HepG2 (cell line): Measurements from ENCODE around the gene UROD. TPM values are rescaled to one million over a fixed set of nuclear protein-coding genes. Genes with fewer than 3 reads are reported as not detected.

ENCODE experiments used
- ZNF337 ChIP-seq: sonication (generic); formaldehyde crosslinking; IDR thresholded peaks from 2 replicates; pipeline ENCODE4 v1.5.1; 2020; ENCODE audit warnings: missing genetic modification reagents, low read depth, mild to moderate bottlenecking, borderline replicate concordance
- polyA plus RNA-seq, 8 experiments: library from polyadenylated mRNA; depleted of rRNA in 3 of 8; stranded (reverse) in 7 of 8; unstranded in 1 of 8; fragments of >200 nt; fragmentation: Illumina TruSeq in 4 of 8; extraction: Trizol in 4 of 8; gene quantifications; 2 replicates each; pipeline versions ENCODE4 v1.2.1 to v1.2.3, GENCODE V29; 2011 to 2016; ENCODE audit warnings: low read depth in 4 of 8, missing spikeins in 1 of 8, mixed read lengths in 1 of 8; ENCODE audit not compliant: insufficient read depth in 1 of 8
- total RNA-seq, 5 experiments: library from RNA; depleted of rRNA; stranded (reverse); fragments of >200 nt; fragmentation: Illumina TruSeq; extraction: Trizol; gene quantifications; 2 replicates each; pipeline ENCODE4 v1.2.3, GENCODE V29; 2016; ENCODE audit warnings: low read depth in 1 of 5
- TF ChIP-seq, protein P1 (sequence below): sonication (generic); formaldehyde crosslinking; IDR thresholded peaks from one replicate; pipeline ENCODE4 v1.5.1; 2020; ENCODE audit warnings: mild to moderate bottlenecking, missing genetic modification reagents; ENCODE audit errors: not compliant biosample characterization
- TF ChIP-seq, protein P2 (sequence below): sonication (generic); formaldehyde crosslinking; IDR thresholded peaks from 2 replicates; pipeline ENCODE4 v1.4.0; 2020; ENCODE audit warnings: missing genetic modification reagents

The UROD gene
- total and polyA plus RNA-seq, 2 of the 13 experiments (the other 11 are each of a cell fraction or from before 2014, with no cell fraction given): 162 to 171 TPM

DNA sequence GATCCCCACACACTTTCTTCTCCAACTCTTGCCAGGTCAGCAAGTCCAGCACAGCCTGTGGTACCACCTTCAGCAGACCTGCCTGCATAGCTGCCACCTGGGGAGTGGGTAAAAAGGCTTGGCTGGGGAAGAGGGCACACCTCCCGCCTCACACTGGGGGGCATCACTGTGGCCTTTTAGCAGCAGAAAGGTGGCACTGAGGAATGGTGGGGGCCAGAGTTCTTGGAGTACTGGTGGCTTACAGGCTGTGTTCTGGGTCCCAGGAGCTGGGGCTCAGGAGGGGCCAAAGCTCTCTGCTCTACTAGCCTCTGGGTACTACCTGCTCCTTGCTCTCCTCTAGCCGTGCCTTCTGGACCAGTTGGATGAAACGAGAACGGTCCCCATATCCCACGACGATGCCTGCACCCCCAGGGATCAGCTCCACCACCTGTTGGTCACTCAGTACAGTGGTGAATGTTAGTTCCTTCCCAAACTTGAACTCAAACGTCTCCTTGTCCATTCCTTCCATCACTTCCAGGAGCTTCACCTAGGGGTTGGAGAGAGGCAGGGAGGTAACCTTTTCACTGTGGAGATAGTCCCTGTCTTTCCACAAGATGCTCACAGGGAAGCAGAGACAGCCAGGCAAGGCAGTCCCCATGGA, 7.7 kb upstream of the UROD start (continued):
- TF ChIP-seq, protein P1, sequence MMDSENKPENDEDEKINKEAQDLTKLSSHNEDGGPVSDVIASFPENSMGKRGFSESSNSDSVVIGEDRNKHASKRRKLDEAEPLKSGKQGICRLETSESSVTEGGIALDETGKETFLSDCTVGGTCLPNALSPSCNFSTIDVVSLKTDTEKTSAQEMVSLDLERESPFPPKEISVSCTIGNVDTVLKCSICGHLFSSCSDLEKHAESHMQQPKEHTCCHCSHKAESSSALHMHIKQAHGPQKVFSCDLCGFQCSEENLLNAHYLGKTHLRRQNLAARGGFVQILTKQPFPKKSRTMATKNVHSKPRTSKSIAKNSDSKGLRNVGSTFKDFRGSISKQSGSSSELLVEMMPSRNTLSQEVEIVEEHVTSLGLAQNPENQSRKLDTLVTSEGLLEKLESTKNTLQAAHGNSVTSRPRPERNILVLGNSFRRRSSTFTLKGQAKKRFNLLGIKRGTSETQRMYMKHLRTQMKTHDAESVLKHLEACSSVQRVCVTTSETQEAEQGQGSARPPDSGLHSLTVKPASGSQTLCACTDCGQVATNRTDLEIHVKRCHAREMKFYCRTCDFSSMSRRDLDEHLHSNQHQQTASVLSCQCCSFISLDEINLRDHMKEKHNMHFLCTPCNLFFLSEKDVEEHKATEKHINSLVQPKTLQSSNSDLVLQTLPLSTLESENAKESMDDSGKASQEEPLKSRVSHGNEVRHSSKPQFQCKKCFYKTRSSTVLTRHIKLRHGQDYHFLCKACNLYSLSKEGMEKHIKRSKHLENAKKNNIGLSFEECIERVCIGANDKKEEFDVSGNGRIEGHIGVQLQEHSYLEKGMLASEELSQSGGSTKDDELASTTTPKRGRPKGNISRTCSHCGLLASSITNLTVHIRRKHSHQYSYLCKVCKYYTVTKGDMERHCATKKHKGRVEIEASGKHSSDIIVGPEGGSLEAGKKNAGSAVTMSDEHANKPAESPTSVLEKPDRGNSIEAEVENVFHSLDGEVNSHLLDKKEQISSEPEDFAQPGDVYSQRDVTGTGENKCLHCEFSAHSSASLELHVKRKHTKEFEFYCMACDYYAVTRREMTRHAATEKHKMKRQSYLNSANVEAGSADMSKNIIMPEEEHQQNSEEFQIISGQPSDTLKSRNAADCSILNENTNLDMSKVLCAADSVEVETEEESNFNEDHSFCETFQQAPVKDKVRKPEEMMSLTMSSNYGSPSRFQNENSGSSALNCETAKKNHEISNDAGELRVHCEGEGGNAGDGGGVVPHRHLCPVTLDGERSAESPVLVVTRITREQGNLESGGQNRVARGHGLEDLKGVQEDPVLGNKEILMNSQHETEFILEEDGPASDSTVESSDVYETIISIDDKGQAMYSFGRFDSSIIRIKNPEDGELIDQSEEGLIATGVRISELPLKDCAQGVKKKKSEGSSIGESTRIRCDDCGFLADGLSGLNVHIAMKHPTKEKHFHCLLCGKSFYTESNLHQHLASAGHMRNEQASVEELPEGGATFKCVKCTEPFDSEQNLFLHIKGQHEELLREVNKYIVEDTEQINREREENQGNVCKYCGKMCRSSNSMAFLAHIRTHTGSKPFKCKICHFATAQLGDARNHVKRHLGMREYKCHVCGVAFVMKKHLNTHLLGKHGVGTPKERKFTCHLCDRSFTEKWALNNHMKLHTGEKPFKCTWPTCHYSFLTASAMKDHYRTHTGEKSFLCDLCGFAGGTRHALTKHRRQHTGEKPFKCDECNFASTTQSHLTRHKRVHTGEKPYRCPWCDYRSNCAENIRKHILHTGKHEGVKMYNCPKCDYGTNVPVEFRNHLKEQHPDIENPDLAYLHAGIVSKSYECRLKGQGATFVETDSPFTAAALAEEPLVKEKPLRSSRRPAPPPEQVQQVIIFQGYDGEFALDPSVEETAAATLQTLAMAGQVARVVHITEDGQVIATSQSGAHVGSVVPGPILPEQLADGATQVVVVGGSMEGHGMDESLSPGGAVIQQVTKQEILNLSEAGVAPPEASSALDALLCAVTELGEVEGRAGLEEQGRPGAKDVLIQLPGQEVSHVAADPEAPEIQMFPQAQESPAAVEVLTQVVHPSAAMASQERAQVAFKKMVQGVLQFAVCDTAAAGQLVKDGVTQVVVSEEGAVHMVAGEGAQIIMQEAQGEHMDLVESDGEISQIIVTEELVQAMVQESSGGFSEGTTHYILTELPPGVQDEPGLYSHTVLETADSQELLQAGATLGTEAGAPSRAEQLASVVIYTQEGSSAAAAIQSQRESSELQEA (CRISPR knock-in tag): no peak
- no peak for TF ChIP-seq ZNF337
- TF ChIP-seq, protein P2, sequence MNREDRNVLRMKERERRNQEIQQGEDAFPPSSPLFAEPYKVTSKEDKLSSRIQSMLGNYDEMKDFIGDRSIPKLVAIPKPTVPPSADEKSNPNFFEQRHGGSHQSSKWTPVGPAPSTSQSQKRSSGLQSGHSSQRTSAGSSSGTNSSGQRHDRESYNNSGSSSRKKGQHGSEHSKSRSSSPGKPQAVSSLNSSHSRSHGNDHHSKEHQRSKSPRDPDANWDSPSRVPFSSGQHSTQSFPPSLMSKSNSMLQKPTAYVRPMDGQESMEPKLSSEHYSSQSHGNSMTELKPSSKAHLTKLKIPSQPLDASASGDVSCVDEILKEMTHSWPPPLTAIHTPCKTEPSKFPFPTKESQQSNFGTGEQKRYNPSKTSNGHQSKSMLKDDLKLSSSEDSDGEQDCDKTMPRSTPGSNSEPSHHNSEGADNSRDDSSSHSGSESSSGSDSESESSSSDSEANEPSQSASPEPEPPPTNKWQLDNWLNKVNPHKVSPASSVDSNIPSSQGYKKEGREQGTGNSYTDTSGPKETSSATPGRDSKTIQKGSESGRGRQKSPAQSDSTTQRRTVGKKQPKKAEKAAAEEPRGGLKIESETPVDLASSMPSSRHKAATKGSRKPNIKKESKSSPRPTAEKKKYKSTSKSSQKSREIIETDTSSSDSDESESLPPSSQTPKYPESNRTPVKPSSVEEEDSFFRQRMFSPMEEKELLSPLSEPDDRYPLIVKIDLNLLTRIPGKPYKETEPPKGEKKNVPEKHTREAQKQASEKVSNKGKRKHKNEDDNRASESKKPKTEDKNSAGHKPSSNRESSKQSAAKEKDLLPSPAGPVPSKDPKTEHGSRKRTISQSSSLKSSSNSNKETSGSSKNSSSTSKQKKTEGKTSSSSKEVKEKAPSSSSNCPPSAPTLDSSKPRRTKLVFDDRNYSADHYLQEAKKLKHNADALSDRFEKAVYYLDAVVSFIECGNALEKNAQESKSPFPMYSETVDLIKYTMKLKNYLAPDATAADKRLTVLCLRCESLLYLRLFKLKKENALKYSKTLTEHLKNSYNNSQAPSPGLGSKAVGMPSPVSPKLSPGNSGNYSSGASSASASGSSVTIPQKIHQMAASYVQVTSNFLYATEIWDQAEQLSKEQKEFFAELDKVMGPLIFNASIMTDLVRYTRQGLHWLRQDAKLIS: no peak
